ENCODE data around the gene FOSB.

Gene FOSB

GRCh38 chr19:45485305-45486077, 17.7 kb downstream of the FOSB start:
- DNase-seq = peak; percentile 91

GRCh38 chr19:45488708-45489107, 20.9 kb downstream of the FOSB start:
- DNase-seq = no peak

- no peak for DNase-seq
Measured at GRCh38 chr19:45489216-45489855, 21.5 kb downstream of the FOSB start.

DNA sequence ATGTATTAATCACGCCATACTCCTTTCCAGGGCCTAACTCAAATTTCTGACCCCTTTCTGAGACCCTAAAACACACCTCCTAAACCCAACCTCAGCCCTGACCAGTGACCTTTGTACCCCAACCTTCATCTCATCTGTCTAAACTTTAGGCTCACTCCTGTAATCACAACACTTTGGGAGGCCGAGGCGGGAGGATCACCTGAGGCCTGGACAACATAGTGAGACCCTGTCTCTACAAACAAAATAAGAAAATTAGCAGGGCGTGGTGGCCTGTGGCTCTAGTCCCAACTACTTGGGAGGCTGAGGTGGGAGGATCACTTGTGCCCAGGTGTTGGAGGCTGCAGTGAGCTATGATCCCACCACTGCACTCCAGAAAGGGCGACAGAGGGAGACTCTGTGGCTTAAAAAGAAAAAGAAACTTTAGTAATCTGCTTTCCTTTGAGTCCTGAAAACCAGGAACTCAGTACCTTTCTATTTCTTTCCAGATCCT, 24.4 kb downstream of the FOSB start:
- DNase-seq = no peak

DNA sequence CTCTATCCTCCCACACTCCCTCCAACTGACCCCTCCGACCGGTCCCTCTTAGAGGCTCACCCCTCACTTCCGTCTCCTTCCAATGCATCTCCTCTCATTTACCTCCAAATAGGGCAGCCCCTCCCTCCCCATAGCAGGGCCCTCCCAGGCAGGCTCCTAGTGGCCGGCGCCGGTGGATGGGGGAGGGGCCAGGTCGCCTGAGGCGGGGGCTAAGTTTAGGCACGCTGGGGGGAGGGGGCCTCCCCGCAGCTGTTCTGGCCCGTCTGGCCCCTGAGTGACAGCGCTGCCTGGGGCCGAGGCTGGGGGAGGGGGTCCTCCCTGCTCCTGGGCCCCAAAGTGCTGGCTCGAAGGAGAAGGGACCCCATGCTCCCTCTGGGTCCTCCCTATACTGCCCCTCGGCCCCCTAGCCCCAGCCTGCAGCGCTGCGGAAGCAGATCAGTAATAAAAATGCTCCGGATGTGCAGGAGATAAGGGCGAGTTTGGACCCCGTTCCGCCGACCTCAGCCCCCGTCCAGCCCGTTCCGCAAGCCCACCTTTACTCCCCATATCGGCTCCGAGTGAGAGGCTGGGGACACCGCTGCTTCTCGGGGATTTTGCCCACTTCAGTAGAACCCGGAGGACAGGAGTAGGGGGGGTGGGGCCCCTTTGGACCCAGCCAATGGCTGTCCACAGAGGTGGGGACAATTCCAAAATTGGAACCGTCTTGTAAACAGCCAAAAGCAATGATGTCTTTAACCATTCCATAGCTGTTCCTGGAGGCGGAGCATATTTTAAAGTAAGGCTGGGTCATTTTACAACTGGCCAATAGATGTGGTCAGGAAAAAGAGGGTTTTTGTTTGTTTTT, 25.1 kb downstream of the FOSB start:
- DNase-seq = no peak

DNA sequence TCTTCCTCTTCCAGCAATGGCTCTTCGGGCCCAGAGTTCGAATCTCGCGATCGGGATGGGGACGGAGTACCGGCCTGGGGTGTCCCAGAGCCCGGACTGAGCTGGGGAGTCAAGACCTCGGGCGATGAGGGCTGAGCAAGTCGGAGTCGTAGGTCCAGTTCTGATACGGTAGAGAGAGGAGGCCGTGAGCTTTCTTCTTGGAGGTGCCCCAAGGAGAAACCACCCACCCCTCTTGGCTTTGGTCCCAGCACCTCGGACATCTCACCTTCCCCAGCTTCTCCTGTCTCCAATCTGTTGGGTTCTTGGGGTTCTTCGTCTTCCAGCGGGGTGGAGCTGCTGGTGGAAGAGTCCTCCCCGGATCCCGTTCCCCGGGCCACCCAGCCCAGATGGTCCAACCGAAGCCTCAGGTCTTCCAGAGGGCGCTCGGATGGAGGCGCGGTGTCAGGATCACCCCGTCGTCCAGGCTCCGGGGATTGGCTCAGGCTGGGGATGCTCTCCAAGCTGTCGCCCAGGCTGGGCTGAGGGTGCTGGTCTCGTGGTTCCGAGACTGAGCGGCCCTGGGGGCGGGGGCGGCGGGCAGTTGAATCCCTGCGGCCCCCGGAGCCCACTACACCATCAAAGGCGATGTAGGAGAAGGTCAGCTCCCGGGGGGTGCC, 26.6 kb downstream of the FOSB start:
- no peak for DNase-seq

GRCh38 chr19:45495178-45495577, 27.4 kb downstream of the FOSB start:
- DNase-seq = no peak

DNA sequence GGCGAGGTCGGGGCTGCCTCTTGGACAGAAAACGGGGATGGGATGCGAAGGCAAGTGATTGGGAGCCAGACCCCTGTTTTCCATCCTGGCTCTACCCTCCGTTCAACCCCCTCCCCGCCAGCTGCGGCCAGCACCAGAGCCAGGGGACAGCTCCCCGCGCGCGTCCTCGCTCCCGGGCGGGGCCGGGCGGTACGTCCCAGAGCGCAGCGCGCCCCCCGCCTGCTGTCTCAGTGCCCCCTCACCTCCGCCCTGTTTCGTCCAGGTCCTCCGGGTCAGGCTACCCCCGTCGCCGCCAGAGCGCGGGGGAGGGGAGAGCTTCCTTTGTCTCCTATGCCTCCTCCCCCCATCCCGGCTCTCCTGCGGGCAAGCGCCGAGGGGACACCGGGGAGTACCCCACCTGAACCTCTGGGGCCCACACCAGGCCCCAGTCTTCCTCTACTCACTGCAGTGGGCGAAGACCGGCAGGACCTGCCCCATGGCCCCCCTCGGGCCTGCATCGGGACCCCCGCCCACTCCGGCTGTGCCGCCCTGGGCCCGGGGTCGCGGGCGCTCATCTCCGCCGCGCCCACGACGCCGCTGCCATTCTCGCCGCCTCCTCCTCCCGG, 28.7 kb downstream of the FOSB start:
- DNase-seq = peak; percentile 27

DNA sequence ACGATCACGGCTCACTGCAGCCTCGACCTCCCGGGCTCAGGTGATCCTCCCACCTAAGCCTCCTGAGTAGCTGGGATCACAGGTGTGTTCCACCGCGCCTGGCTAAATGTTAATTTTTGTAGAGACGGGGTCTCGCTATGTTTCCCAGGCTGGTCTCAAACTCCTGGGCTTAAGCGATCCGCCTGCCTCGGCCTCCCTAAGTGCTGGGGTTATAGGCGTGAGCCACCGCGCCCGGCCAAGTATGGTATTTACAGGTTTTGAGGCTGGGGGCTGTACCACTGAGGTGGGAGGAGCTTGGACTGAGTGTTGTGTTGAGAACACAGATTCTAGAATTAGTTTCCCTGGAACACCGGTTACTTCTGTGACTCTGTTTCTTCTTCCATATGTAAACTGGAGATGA, 30.0 kb downstream of the FOSB start:
- DNase-seq = no peak

- DNase-seq = peak; percentile 59
Measured at GRCh38 chr19:45498411-45499195, 30.8 kb downstream of the FOSB start, which contains the start of gene PPM1N. PPM1N (plus strand) TSS chr19:45498443; CDS start chr19:45498473, 30 bp downstream.

DNA sequence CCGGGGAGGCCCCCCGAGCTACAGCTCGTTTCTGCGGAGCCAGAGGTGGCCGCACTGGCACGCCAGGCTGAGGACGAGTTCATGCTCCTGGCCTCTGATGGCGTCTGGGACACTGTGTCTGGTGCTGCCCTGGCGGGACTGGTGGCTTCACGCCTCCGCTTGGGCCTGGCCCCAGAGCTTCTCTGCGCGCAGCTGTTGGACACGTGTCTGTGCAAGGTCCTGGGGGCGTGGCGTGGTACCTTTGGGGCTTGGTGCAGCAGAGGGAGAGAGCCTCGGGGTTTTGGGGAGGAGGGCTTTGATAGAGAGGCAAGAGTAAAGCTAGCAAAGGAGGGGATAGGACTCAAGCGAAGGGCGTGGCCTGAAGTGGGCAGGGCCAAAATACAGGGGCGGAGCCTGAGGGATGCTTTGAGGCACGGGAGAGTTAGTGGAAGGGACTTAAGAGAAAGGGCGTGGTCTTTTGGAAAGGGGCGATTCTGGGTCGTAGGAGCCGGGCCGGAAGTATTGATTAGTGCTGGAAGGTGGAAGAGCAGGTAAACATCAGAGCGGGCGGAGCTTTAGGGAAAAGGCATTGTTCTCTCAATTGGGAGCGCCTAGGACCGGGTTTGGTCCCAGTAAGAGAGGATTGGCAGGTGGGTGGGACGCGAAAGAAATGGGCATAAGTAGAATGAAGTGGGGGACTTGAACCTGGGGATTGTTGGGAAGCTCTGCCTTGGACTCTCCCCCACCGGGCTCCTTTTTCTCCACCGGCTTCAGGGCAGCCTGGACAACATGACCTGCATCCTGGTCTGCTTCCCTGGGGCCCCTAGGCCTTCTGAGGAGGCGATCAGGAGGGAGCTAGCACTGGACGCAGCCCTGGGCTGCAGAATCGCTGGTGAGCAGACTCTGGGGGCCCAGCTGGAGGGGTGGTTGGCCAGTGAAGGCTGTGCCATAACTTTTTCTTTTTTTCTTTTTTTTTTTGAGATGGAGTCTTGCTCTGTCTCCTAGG, 31.7 kb downstream of the FOSB start:
- peak; percentile 44 for DNase-seq

DNA sequence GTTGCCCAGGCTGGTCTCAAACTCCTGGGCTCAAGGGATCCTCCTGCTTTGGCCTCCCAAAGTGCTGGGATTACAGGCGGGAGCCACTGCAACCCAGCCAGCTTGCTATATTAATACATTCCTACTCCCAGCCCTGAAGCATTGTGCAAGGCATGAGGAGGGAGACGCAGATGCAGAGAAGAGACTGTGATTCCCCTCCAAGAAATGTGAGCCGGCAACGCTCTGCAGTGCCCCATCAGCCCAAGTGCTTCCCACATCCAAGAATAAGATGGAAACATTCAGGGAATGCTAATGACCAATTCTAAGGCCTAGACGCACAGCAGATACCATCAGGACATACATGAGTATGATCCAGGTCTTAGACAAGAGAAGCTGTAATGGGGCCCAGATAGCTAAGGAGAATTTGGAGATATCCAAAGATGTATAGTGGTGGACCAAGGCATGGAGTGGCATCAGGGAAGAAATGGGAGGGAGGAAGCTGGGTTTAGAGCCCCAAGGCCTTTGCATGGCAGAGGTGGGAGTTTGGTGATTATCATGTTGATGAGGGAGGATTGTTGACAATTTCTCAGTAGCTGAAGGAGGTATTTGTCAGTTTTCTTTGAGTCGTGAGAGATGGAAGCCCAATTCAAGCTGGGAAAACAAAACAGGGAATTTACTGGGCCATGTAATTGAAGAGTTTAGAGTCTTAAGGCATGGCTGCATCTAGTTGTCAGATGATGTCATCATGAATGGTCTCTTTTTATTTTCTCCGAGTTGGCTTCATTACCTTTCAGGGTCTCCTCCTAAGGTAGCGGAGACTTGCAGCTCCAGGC, 33.3 kb downstream of the FOSB start:
- DNase-seq = no peak

- DNase-seq = no peak
Measured at GRCh38 chr19:45501730-45502014, 33.9 kb downstream of the FOSB start.

- no peak for DNase-seq
Measured at GRCh38 chr19:45502111-45502510, 34.3 kb downstream of the FOSB start.

DNA sequence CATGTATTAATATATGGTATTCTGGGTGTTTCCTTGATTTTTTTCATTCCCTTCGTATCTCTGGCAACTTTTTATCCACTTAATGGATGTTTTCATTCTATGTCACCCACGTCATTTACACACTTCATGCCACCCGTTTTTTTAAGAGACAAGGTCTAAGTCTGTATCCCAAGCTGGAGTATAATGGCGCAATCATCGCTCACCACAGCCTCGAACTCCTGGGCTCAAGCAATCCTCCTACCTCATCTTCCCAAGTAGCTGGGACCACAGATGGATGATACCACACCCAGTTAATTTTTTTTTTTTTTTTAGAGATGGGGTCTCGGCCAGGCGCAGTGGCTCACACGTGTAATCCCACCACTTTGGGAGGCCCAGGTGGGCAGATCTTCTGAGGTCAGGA, 36.1 kb downstream of the FOSB start:
- DNase-seq = no peak

DNA sequence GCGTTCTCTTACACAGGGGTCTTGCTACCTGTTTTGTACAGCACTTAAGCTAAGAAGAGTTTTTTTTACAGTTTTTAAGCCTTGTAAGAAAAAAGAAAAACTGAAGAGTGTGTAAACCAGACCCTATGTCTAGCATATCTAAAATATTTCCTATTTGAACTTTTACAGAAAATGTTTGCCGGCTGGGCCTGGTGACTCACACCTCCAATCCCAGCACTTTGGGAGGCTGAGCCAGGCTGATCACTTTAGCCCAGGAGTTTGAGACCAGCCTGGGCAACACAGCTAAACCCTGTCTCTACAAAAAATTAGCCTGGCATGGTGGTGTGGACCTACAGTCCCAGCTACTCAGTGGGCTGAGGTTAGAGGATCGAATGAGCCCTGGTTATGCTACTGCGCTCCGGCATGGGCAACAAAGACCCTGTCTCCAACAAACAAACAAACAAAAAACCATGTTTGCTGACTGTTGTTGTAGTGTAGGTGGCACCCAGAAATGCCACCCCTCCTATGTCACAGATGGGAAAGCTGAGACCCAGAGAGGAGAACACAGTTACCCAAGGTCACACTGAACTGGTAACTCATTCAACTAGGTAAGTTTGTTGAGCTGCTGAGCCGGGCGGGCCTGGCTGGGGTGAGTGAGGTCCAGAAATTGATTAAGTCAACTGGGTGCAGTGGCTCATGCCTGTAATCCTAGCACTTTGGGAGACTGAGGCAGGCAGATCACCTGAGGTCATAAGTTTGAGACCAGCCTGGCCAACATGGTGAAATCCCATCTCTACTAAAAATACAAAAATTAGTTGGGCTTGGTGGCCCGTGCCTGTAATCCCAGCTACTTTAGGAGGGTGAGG, 37.6 kb downstream of the FOSB start:
- DNase-seq = no peak

- DNase-seq = no peak
Measured at GRCh38 chr19:45505996-45506245, 38.1 kb downstream of the FOSB start.

- peak; percentile 94 for DNase-seq
Measured at GRCh38 chr19:45506246-45506988, 38.6 kb downstream of the FOSB start.
